Measurements from ENCODE around the gene DUSP7.

DUSP7 gene

DNA sequence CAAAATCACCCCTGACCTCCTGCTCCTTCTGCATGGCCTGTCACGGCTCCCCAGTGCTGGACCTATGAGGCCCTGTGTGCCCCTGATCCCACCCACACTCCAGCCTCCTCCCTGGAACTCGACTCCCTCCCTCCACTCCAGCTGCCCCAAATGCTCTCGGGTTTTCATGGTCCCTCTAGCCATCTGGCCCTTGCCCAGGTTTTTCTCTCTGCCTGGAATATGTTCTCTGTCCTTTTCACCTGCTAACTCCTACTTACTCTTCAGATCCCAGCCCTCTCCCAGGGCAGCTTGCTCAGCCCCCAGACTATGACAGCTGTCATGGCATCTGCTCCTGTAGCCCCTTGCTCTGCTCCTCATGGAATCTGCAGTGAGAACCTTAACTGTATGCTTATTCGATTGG, 30.3 kb downstream of the DUSP7 start:
- DNase-seq (ENCODE audit: low spot score): no peak

GRCh38 chr3:52025453-52025852, 30.9 kb downstream of the DUSP7 start:
- no peak for DNase-seq (ENCODE audit: low spot score)

GRCh38 chr3:52024765-52025452, 31.5 kb downstream of the DUSP7 start:
- DNase-seq (ENCODE audit: low spot score): no peak

GRCh38 chr3:52023860-52024764, 32.3 kb downstream of the DUSP7 start:
- no peak for DNase-seq (ENCODE audit: low spot score)

DNA sequence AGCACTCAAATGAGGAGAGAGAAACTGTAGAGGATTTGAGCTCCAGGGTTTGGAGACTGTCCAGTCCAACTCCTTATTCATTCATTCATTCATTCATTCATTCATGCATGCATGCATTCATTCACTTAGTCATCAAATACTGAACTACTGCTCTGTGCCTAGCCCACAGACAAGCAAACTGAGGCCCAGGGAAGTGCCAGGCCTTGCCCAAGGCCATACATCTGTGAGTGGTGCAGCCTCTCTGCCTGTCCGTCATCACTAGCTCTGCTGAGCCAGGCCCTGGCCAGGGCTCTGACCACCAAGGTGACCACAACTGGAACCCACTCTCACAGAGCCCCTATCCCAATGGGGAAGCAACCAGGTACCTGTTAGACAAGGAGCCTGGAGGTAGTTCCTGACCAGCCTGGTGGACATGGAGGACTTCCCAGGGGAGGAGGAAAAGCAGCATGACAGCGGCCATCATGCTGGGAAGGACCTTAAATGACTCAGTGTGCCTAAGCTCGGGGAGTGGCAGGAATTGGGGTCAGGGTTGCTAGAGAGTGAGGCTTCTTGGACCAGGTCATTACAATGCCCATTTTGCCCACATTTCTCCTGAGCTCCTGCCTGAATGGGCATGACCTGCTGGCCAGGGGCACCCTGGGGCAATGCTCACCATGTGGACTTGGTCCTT, 33.1 kb downstream of the DUSP7 start:
- no peak for DNase-seq (ENCODE audit: low spot score)

GRCh38 chr3:52022323-52023100, 33.9 kb downstream of the DUSP7 start:
- DNase-seq (ENCODE audit: low spot score): no peak

DNA sequence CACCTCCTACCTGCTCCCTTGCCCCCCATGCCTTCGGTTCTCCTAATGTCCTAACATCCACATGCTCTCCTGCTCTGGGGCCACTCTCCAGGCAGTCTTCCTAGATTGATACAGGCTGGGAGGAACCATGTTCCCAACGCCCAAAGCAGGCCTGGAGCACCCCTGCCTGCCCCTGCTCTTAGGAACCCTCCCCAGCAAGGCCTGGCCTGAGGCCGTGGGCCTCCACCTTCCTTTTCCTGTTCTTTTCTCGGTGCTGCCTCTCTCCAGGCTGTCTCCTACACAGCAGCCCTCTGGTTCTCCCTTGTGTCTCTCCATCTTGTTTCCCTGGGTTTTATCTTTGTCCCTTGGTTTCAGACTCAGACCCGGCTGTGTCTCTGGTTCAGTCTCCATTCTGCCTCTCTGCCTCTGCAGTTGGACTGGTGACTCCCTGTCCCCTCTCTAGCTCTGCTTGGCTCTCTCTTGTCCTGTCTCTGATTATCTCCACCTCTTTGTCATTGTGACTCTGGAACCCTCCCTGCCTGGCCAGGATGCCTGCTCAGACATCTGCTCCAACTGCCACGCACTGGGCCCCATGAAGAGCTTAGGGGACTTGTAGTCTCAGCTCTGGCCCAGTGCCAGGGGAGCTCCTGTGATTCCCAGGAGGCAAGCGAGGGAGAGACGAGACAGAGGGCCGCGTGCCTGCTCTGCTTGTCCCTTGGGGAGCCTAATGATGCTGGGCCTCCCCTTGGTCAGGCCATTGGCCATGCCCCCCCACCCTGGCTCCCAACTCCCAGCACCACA, 34.7 kb downstream of the DUSP7 start:
- DNase-seq (ENCODE audit: low spot score): no peak

GRCh38 chr3:52020796-52021195, 35.6 kb downstream of the DUSP7 start:
- no peak for DNase-seq (ENCODE audit: low spot score)

- no peak for DNase-seq (ENCODE audit: low spot score)
Measured at GRCh38 chr3:52019352-52020080, 36.9 kb downstream of the DUSP7 start.

- DNase-seq (ENCODE audit: low spot score): no peak
Measured at GRCh38 chr3:52018319-52019000, 37.9 kb downstream of the DUSP7 start.

DNA sequence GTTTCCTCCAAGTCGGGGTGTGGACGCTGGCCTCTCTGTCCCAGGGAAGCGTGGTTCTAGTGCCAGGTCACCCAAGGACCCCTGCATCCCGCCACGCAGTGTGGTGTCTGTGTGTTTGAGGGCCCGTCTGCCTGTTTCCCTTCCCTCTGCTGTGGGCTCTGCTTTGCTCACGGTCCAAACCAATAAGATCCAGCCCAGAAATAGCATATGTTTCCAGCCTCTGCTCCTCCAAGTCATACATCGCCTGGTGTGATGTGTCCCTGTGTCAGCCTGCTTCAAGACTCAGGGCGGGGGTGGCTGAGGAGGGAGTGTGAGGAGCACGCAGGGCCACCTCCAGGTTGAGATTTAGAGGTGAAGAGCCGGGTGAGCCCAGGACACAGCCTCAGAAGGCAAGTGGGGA, 38.8 kb downstream of the DUSP7 start:
- no peak for DNase-seq (ENCODE audit: low spot score)

DNA sequence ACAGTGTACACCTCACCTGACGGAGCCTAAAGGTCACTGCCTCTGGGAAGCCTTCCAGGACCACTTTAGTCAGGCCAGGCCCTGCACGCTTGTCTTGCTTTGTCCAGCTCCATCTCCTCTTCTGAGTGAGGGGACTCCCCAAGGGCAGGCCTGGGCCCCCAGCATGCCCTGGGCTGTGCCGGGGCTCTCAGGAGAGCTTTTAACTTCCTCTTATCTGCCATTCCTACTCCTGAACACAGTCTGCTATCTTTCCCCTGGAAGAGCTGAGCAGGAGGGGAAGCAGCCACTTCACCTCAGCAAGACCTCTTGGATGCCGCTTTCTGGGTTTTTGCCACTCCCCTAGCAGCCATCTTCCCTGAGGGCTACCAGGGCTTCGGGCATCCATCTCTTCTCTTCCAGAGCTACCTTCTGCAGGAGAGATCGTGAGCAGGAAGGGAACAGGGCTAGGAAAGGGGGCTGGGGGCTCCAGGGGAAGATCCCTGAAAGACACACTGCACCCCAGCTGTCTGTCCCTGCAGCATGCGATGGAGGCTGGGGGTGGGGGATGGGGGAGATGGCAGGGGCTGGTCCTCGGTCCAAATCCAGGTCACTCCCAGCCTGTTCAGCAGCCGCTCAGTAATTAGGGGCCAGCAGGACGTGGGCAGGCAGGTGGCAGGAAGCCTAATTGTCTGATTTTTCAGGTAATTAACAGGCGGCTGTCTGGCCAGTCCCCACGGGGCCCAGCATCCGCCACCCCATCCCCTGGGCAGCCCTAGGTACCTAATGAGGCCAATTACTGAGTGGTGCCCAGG, 40.7 kb downstream of the DUSP7 start:
- no peak for DNase-seq (ENCODE audit: low spot score)

DNA sequence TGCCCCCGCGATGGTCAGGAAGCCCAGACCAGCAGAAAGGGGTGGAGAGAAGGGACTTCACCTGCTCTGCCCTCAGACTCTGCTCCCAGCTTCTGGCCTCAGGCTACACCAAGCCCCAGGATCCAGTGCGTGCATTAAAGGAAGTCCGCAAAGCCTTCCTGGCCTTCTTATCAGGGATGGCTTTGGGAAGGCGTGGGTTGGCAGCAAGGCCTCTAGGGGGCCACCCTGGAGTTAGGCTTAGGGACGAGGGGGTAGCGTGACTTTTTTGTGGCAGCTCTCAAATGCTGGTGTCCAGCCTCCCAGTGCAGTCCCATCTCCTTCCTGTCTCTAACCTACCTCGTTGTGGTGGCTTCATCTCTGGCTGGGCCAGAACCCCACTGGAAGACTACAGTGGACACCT, 41.8 kb downstream of the DUSP7 start:
- no peak for DNase-seq (ENCODE audit: low spot score)

- DNase-seq (ENCODE audit: low spot score): no peak
Measured at GRCh38 chr3:52013802-52014598, 42.4 kb downstream of the DUSP7 start.

GRCh38 chr3:52012699-52013098, 43.7 kb downstream of the DUSP7 start:
- DNase-seq (ENCODE audit: low spot score): no peak

DNA sequence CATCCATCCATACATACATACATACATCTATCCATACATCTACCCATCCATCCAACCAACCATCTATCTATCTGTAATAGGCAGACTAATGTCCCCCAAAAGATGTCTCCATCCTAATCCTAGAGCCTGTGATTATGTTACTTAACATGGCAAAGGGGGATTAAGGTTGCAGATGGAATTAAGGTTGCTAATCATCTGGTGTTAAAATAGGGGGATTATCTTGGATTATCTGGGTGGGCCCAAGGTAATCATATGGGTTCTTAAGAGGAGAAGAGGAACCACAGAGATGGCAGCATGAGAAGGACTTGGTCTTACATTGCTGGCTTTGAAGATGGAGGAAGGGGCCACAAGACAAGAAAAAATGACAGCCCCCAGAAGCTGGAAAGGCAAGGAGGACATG, 45.9 kb downstream of the DUSP7 start:
- DNase-seq (ENCODE audit: low spot score): no peak

DNA sequence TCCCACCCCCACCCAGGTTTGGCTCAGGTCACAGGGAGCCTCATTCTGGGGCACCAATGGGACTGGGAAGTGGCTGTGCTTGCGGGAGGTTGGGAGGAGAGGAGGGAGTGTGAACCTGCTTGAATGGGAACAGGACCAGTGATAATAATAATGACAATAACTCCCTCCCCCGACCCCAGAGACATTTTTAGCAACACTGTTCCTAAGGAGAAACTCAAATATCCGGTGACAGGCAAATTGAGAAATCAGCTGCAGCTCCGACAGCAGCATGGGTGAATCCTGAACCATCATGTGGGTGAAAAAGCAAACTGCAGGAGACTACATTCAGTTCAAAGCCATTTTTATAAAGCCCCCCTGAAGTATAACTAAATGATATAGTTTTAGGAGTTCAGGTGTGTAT, 49.1 kb downstream of the DUSP7 start:
- DNase-seq (ENCODE audit: low spot score): no peak

DNA sequence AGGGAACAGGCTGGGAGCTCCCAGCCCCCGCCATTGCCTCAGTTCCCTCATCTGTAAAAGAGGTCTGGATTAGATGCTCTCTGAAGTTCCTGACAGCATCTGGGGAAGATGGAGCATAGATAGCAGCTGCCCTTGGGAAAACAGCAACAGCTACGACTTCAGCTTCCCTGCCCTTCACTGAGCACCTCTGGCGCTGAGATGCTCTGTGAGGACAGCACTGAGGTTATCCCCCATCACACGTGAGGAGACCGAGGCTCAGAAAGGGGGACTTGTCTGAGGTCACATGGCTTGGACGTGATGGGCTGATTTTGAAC, 49.6 kb downstream of the DUSP7 start:
- DNase-seq (ENCODE audit: low spot score): no peak

Data from CD4-positive, alpha-beta T cell treated with Interleukin-2 at 100 ng/mL for 4 hours (primary cell).